Loucy (cell line): ENCODE measurements around the gene ARHGEF17.

ENCODE experiments used
- EZH2phosphoT487 ChIP-seq: fragments of 200-600 bp; IDR thresholded peaks from 2 replicates; pipeline ENCODE4 v1.6.1; 2018; ENCODE audit warnings: antibody characterized with exemption, mild to moderate bottlenecking, moderate library complexity, borderline replicate concordance
- TF ChIP-seq, protein P1 (sequence below): fragments of 200-600 bp; sonication (generic); conservative IDR thresholded peaks from 2 replicates; pipeline ENCODE4 v1.5.1; 2014; ENCODE audit warnings: mild to moderate bottlenecking, antibody characterized with exemption, low read length

DNA sequence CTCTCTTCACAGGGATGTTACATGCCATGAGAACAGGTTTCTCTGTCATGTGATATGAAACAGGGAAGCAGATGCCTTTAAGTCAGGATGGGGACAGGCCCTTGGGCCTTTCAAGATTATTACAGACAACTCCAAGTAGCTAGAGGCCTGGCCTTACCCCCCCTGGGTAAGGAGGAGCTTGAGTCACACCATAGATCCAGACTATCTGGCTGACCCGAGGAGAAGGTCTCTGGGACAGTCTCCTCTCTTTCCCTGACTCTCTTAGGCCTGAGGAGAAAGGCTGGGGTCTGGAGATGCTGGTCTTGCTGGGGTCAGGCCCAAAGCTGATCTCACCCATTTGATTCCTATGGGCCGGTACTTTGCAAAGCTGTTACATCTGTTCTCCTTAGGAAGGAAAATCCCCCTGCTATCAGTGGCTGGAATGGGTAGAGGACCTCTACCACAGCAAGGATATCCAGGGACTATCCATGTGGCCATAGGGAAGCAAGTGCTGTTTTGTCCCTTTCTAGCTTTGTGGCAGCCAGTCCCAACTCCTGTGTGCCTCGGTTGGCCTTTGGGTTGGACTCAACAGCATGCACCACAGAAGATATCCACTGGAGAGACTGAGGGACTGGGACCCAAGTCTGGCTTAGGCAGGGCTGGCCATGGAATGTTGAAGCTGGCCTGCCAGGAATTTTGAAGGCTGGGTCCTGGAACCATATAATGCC lies 93.3 kb downstream of the ARHGEF17 start:
- TF ChIP-seq, protein P1, sequence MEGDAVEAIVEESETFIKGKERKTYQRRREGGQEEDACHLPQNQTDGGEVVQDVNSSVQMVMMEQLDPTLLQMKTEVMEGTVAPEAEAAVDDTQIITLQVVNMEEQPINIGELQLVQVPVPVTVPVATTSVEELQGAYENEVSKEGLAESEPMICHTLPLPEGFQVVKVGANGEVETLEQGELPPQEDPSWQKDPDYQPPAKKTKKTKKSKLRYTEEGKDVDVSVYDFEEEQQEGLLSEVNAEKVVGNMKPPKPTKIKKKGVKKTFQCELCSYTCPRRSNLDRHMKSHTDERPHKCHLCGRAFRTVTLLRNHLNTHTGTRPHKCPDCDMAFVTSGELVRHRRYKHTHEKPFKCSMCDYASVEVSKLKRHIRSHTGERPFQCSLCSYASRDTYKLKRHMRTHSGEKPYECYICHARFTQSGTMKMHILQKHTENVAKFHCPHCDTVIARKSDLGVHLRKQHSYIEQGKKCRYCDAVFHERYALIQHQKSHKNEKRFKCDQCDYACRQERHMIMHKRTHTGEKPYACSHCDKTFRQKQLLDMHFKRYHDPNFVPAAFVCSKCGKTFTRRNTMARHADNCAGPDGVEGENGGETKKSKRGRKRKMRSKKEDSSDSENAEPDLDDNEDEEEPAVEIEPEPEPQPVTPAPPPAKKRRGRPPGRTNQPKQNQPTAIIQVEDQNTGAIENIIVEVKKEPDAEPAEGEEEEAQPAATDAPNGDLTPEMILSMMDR, result no peak
- no peak for TF ChIP-seq EZH2phosphoT487
